ENCODE measurements around the gene SRGAP1.

Gene SRGAP1

DNA sequence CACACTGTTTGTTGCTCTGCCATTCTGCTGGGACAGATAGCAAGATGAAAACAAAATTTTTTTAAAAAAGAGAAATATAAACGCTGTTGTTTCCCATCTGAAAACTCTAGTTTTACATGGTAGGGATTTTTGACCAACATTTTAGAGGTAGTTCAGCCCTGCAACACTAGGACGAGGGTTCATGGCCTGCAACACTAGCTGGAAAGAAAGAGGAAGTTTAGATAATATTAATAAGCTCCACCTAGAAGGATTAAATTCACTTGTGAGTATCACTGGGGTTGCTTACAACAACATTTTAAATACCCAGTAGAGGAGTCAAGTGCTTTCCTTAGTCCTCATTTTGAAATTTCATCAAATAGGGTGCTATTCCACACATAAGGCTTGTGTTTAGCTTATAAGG lies 68.2 kb downstream of the SRGAP1 start:
- Histone ChIP-seq H2BK5ac (ENCODE audit: low read length) (no peak overlapping the region), H2BK15ac (ENCODE audit: low read length) (no peak overlapping the region), H3K9ac (ENCODE audit: low read depth, low read length, poor library complexity) (no peak overlapping the region), H3K4me2 (ENCODE audit: insufficient read depth, low read length, poor library complexity, severe bottlenecking) (no peak overlapping the region), H3K27ac (replicated peaks; ENCODE audit: low read length) (no peak overlapping the region), H3K9me3 (replicated peaks in 1 of 2; ENCODE audit: control insufficient read depth in 2 of 2, insufficient read depth in 1 of 2, low read depth in 1 of 2, low read length in 2 of 2) (no peaks in the 10 kb centered on the region), H3K18ac (ENCODE audit: low read length) (no peak overlapping the region), H2AK5ac (ENCODE audit: low read depth, low read length) (no peak overlapping the region), H3K23ac (ENCODE audit: low read depth, low read length, poor library complexity) (no peak overlapping the region), H3K4ac (ENCODE audit: low read length) (no peak overlapping the region), H2BK120ac (ENCODE audit: low read depth, low read length) (no peak overlapping the region), H4K8ac (ENCODE audit: low read depth, low read length) (no peak overlapping the region), H3K79me1 (ENCODE audit: low read depth, low read length) (no peaks in the 10 kb centered on the region), H3K4me3 (ENCODE audit: low read length in 2 of 2) (no peak overlapping the region), H2BK12ac (ENCODE audit: low read length) (no peak overlapping the region), H3K4me1 (ENCODE audit: control insufficient read depth in 2 of 2, insufficient read depth in 1 of 2, low read depth in 1 of 2, low read length in 2 of 2) (peaks cover 0 to 31% of the 10 kb centered on the region in 2 donors), H4K91ac (ENCODE audit: low read depth, low read length, poor library complexity) (no peak overlapping the region), H3K27me3 (ENCODE audit: control insufficient read depth in 3 of 3, insufficient read depth in 3 of 3, low read depth in 1 of 3, low read length in 3 of 3) (no peaks in the 10 kb centered on the region), H2AFZ (ENCODE audit: low read length) (no peak overlapping the region), H3K36me3 (replicated peaks in 1 of 2; ENCODE audit: control insufficient read depth in 2 of 2, insufficient read depth in 2 of 2, low read length in 2 of 2) (no peaks in the 10 kb centered on the region), H3K14ac (ENCODE audit: low read length) (no peak overlapping the region)
- no CpG with 5 or more reads among the region's 2 CpGs for WGBS, 2 donors (ENCODE audit: extremely low coverage in 2 of 2, insufficient read length in 2 of 2, insufficient replicate concordance in 1 of 2)
- no peak for DNase-seq (ENCODE audit: low spot score)

DNA sequence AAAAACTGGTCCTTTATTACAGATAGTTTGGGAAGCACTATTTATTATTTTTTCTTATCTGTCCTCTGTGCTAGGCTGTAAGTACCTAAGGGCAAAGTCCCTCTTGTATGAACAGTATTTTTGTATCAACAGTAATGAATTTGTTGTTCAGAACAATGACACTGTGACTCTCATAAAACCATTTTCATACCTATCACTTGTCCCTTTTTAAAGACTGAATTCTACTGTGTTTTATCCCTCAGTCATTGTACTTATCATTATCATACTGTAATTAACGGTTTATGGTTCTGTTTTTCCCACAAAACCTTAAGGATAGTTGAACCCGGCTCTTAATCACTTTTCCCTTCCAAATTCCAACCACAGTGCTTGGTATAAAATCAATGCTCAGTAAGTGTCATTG lies 69.4 kb downstream of the SRGAP1 start:
- no CpG with 5 or more reads among the region's 2 CpGs for WGBS, 2 donors (ENCODE audit: extremely low coverage in 2 of 2, insufficient read length in 2 of 2, insufficient replicate concordance in 1 of 2)
- no peak overlapping the region for H2BK120ac ChIP-seq (ENCODE audit: low read depth, low read length)
- no peak overlapping the region for H4K91ac ChIP-seq (ENCODE audit: low read depth, low read length, poor library complexity)
- H4K8ac ChIP-seq (ENCODE audit: low read depth, low read length): no peak overlapping the region
- H3K4me1 ChIP-seq (ENCODE audit: control insufficient read depth in 2 of 2, insufficient read depth in 1 of 2, low read depth in 1 of 2, low read length in 2 of 2): peaks cover 0 to 43% of the 10 kb centered on the region in 2 donors
- no peak overlapping the region for H3K23ac ChIP-seq (ENCODE audit: low read depth, low read length, poor library complexity)
- H3K14ac ChIP-seq (ENCODE audit: low read length): no peak overlapping the region
- H3K9ac ChIP-seq (ENCODE audit: low read depth, low read length, poor library complexity): no peak overlapping the region
- H3K27me3 ChIP-seq (ENCODE audit: control insufficient read depth in 3 of 3, insufficient read depth in 3 of 3, low read depth in 1 of 3, low read length in 3 of 3): no peaks in the 10 kb centered on the region
- H2BK12ac ChIP-seq (ENCODE audit: low read length): no peak overlapping the region
- H3K27ac ChIP-seq (replicated peaks; ENCODE audit: low read length): no peak overlapping the region
- no peak overlapping the region for H3K4me3 ChIP-seq (ENCODE audit: low read length in 2 of 2)
- no peaks in the 10 kb centered on the region for H3K79me1 ChIP-seq (ENCODE audit: low read depth, low read length)
- H3K36me3 ChIP-seq (replicated peaks in 1 of 2; ENCODE audit: control insufficient read depth in 2 of 2, insufficient read depth in 2 of 2, low read length in 2 of 2): no peaks in the 10 kb centered on the region
- no peak overlapping the region for H2AFZ ChIP-seq (ENCODE audit: low read length)
- no peak for DNase-seq (ENCODE audit: low spot score)
- H3K4ac ChIP-seq (ENCODE audit: low read length): no peak overlapping the region
- no peak overlapping the region for H2BK15ac ChIP-seq (ENCODE audit: low read length)
- no peak overlapping the region for H2BK5ac ChIP-seq (ENCODE audit: low read length)
- no peak overlapping the region for H3K18ac ChIP-seq (ENCODE audit: low read length)
- no peak overlapping the region for H2AK5ac ChIP-seq (ENCODE audit: low read depth, low read length)
- no peaks in the 10 kb centered on the region for H3K9me3 ChIP-seq (replicated peaks in 1 of 2; ENCODE audit: control insufficient read depth in 2 of 2, insufficient read depth in 1 of 2, low read depth in 1 of 2, low read length in 2 of 2)
- H3K4me2 ChIP-seq (ENCODE audit: insufficient read depth, low read length, poor library complexity, severe bottlenecking): no peak overlapping the region

DNA sequence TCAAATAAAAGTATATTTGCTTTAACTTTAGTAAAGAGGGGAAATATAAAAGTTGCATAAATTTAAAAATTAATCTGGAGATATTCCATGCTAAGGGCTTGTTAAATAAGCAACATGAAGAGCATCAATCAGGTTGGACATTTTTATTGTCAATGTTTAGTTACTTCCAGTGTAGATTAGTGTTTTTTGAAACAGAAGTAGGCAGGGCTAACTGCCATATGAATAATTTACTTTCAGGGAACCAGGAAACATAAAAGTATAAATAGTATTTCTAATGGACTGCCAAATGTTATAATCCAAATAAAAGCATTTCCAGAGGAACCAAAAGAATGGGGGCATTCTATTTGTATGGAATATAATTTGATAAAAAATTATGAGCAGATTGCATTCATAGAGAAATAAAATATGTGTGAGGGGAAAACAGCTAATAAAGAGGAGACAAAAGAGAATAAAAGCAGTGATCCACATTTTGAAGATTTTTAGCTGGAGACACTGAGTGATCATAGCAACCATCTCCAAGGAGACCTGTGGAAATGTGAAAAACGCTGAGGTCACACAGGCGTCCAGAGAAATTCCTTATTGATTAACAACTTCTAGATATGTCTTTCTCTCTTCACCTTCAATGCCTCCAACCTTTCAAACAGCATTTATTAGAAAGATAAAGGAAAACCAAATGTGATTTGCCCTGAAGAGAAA lies 70.8 kb downstream of the SRGAP1 start:
- Histone ChIP-seq H4K91ac (ENCODE audit: low read depth, low read length, poor library complexity) (no peak overlapping the region), H3K9me3 (replicated peaks in 1 of 2; ENCODE audit: control insufficient read depth in 2 of 2, insufficient read depth in 1 of 2, low read depth in 1 of 2, low read length in 2 of 2) (no peaks in the 10 kb centered on the region), H2BK12ac (ENCODE audit: low read length) (no peak overlapping the region), H3K18ac (ENCODE audit: low read length) (no peak overlapping the region), H3K4me1 (ENCODE audit: control insufficient read depth in 2 of 2, insufficient read depth in 1 of 2, low read depth in 1 of 2, low read length in 2 of 2) (peaks cover 0 to 41% of the 10 kb centered on the region in 2 donors), H2AFZ (ENCODE audit: low read length) (no peak overlapping the region), H3K23ac (ENCODE audit: low read depth, low read length, poor library complexity) (no peak overlapping the region), H2BK15ac (ENCODE audit: low read length) (no peak overlapping the region), H3K4ac (ENCODE audit: low read length) (no peak overlapping the region), H4K8ac (ENCODE audit: low read depth, low read length) (no peak overlapping the region), H2BK120ac (ENCODE audit: low read depth, low read length) (no peak overlapping the region), H3K14ac (ENCODE audit: low read length) (no peak overlapping the region), H3K9ac (ENCODE audit: low read depth, low read length, poor library complexity) (no peak overlapping the region), H3K27ac (replicated peaks; ENCODE audit: low read length) (no peak overlapping the region), H3K36me3 (replicated peaks in 1 of 2; ENCODE audit: control insufficient read depth in 2 of 2, insufficient read depth in 2 of 2, low read length in 2 of 2) (no peaks in the 10 kb centered on the region), H2BK5ac (ENCODE audit: low read length) (no peak overlapping the region), H3K4me2 (ENCODE audit: insufficient read depth, low read length, poor library complexity, severe bottlenecking) (no peak overlapping the region), H2AK5ac (ENCODE audit: low read depth, low read length) (no peak overlapping the region), H3K4me3 (ENCODE audit: low read length in 2 of 2) (no peak overlapping the region), H3K27me3 (ENCODE audit: control insufficient read depth in 3 of 3, insufficient read depth in 3 of 3, low read depth in 1 of 3, low read length in 3 of 3) (no peaks in the 10 kb centered on the region), H3K79me1 (ENCODE audit: low read depth, low read length) (no peaks in the 10 kb centered on the region)
- no CpG with 5 or more reads among the region's 2 CpGs for WGBS, 2 donors (ENCODE audit: extremely low coverage in 2 of 2, insufficient read length in 2 of 2, insufficient replicate concordance in 1 of 2)
- no peak for DNase-seq (ENCODE audit: low spot score)

DNA sequence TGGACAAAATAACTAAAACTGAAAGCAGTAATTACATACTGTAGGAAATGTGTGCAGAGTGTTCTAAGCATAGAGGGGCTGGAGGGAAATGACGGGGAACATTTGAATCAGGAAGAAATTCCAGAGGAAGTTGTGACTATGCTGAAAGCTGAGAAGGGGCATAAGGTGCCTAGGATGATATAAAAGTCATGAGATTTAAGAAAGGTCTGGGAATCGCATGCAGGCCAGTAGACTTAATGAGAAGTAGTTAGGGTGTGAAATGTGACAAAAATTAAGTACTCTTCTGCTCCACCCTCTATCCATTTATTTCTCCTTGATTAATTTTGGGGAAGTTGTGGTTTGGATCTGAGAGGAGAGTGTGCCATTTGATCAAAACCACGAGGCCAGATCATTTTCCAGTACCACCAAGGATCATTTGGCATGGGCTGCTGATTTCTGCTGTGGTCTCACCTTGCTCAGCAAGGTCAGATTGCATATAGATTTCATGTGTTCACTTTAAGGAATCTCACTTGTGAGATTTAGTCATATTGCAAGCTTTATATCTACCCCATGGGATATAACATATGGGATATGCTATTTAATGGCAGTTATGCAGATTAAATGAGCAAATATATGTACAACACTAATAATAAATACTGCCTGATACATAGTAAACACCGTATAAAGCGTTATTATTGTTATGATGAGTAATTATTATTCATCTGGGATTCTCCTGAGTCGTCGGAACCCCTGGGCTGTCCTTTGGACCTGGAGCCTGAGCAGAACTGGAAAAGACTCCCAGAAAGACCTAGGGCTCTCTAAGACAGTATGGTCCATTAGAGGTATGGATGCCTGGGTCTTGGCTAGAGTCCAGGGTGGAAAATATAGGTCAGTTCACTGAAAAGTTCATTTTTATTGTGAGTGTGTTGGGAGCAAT lies 72.3 kb downstream of the SRGAP1 start:
- Histone ChIP-seq H3K14ac (ENCODE audit: low read length) (no peak overlapping the region), H3K23ac (ENCODE audit: low read depth, low read length, poor library complexity) (no peak overlapping the region), H3K4me2 (ENCODE audit: insufficient read depth, low read length, poor library complexity, severe bottlenecking) (no peak overlapping the region), H2AK5ac (ENCODE audit: low read depth, low read length) (no peak overlapping the region), H3K9me3 (replicated peaks in 1 of 2; ENCODE audit: control insufficient read depth in 2 of 2, insufficient read depth in 1 of 2, low read depth in 1 of 2, low read length in 2 of 2) (no peaks in the 10 kb centered on the region), H3K36me3 (replicated peaks in 1 of 2; ENCODE audit: control insufficient read depth in 2 of 2, insufficient read depth in 2 of 2, low read length in 2 of 2) (no peaks in the 10 kb centered on the region), H3K4ac (ENCODE audit: low read length) (no peak overlapping the region), H3K18ac (ENCODE audit: low read length) (no peak overlapping the region), H2BK12ac (ENCODE audit: low read length) (no peak overlapping the region), H2AFZ (ENCODE audit: low read length) (no peak overlapping the region), H2BK120ac (ENCODE audit: low read depth, low read length) (no peak overlapping the region), H3K4me3 (ENCODE audit: low read length in 2 of 2) (no peak overlapping the region), H4K91ac (ENCODE audit: low read depth, low read length, poor library complexity) (no peak overlapping the region), H3K9ac (ENCODE audit: low read depth, low read length, poor library complexity) (no peak overlapping the region), H3K27ac (replicated peaks; ENCODE audit: low read length) (no peak overlapping the region), H3K27me3 (ENCODE audit: control insufficient read depth in 3 of 3, insufficient read depth in 3 of 3, low read depth in 1 of 3, low read length in 3 of 3) (no peaks in the 10 kb centered on the region), H3K4me1 (ENCODE audit: control insufficient read depth in 2 of 2, insufficient read depth in 1 of 2, low read depth in 1 of 2, low read length in 2 of 2) (peaks cover 0 to 41% of the 10 kb centered on the region in 2 donors), H2BK5ac (ENCODE audit: low read length) (no peak overlapping the region), H4K8ac (ENCODE audit: low read depth, low read length) (no peak overlapping the region), H2BK15ac (ENCODE audit: low read length) (no peak overlapping the region), H3K79me1 (ENCODE audit: low read depth, low read length) (no peaks in the 10 kb centered on the region)
- no peak for DNase-seq (ENCODE audit: low spot score)
- WGBS, 2 donors (ENCODE audit: extremely low coverage in 2 of 2, insufficient read length in 2 of 2, insufficient replicate concordance in 1 of 2): no CpG with 5 or more reads among the region's 7 CpGs

Data from neuronal stem cell (in vitro differentiated cells).